GM19239 (cell line): ENCODE data around the gene TP53BP2.

ENCODE experiments used
- DNase-seq: peaks from one replicate; pipeline ENCODE4 v3.0.0; 2011; ENCODE audit warnings: low spot score; ENCODE audit not compliant: insufficient read length
- FAIRE-seq: peaks from 2 replicates; lab custom pipeline; 2011; peaks lifted over from hg19 to GRCh38; lab: Jason Lieb, UNC

The TP53BP2 gene

GRCh38 chr1:223771469-223771813 lies 74.3 kb downstream of the TP53BP2 start:
- FAIRE-seq (no peak), DNase-seq (no peak)

- DNase-seq (no peak), FAIRE-seq (no peak)
Observed at GRCh38 chr1:223770621-223771315, 75.0 kb downstream of the TP53BP2 start.

GRCh38 chr1:223765719-223766340 lies 79.9 kb downstream of the TP53BP2 start:
- DNase-seq (no peak), FAIRE-seq (no peak)

GRCh38 chr1:223765036-223765718 lies 80.6 kb downstream of the TP53BP2 start:
- FAIRE-seq = no peak
- no peak for DNase-seq

GRCh38 chr1:223763881-223764280 lies 81.9 kb downstream of the TP53BP2 start:
- FAIRE-seq (no peak), DNase-seq (no peak)

GRCh38 chr1:223763251-223763650 lies 82.5 kb downstream of the TP53BP2 start:
- no peak for FAIRE-seq
- DNase-seq = no peak

- no peak for FAIRE-seq
Observed at GRCh38 chr1:223761411-223761810, 84.3 kb downstream of the TP53BP2 start.

GRCh38 chr1:223760833-223761232 lies 84.9 kb downstream of the TP53BP2 start:
- no peak for FAIRE-seq
- no peak for DNase-seq

More at GRCh38 chr1:223761411-223761810, 84.3 kb downstream of the TP53BP2 start:
- DNase-seq = no peak

GRCh38 chr1:223759273-223759672 lies 86.5 kb downstream of the TP53BP2 start:
- no peak for DNase-seq
- FAIRE-seq = no peak

GRCh38 chr1:223758734-223759133 lies 87.0 kb downstream of the TP53BP2 start:
- FAIRE-seq (no peak), DNase-seq (no peak)

GRCh38 chr1:223756806-223757700 lies 88.7 kb downstream of the TP53BP2 start:
- DNase-seq (no peak), FAIRE-seq (no peak)

GRCh38 chr1:223755992-223756775 lies 89.6 kb downstream of the TP53BP2 start:
- FAIRE-seq = no peak
- no peak for DNase-seq

- no peak for FAIRE-seq
- no peak for DNase-seq
Observed at GRCh38 chr1:223755432-223755792, 90.3 kb downstream of the TP53BP2 start.

- DNase-seq (no peak), FAIRE-seq (no peak)
Observed at GRCh38 chr1:223754681-223755431, 90.9 kb downstream of the TP53BP2 start.

GRCh38 chr1:223752721-223753515 lies 92.8 kb downstream of the TP53BP2 start:
- DNase-seq (no peak), FAIRE-seq (no peak)

GRCh38 chr1:223751696-223752095 lies 94.1 kb downstream of the TP53BP2 start:
- DNase-seq = no peak
- FAIRE-seq = no peak

- no peak for DNase-seq
- no peak for FAIRE-seq
Observed at GRCh38 chr1:223750730-223751570, 94.8 kb downstream of the TP53BP2 start.
